RWPE2 (cell line): ENCODE results near the gene TOMM22.

Experiments used
- ATAC-seq: fragments of 200-7000 bp; cut with Tn5 transposase; 3 replicates; pipeline ENCODE4 v1.9.1; 2021; ENCODE audit warnings: low read depth
- DNase-seq: peaks from one replicate; pipeline ENCODE4 v3.0.0-alpha.2; 2020; ENCODE audit warnings: low spot score
- H3K27ac ChIP-seq: fragments of 450-650 bp; 2 replicates; pipeline ENCODE4 v1.5.1; 2017; ENCODE audit warnings: mild to moderate bottlenecking; ENCODE audit not compliant: poor library complexity, severe bottlenecking
- H3K27me3 ChIP-seq: fragments of 250-450 bp; sonication (Bioruptor Pico); 2 replicates; pipeline ENCODE4 v1.5.1; 2021; ENCODE audit warnings: mild to moderate bottlenecking, moderate library complexity; ENCODE audit not compliant: insufficient read depth, poor library complexity, severe bottlenecking
- H3K36me3 ChIP-seq: fragments of 250-450 bp; sonication (Bioruptor Pico); 2 replicates; pipeline ENCODE4 v1.5.1; 2020; ENCODE audit warnings: low read depth, mild to moderate bottlenecking, moderate library complexity
- H3K4me1 ChIP-seq: fragments of 250-450 bp; sonication (Bioruptor Pico); 2 replicates; pipeline ENCODE4 v1.5.1; 2021; ENCODE audit warnings: mild to moderate bottlenecking, moderate library complexity; ENCODE audit not compliant: insufficient read depth, poor library complexity, severe bottlenecking
- H3K4me3 ChIP-seq: fragments of 250-450 bp; sonication (Bioruptor Pico); 2 replicates; pipeline ENCODE4 v1.5.1; 2021; ENCODE audit warnings: mild to moderate bottlenecking, moderate library complexity; ENCODE audit not compliant: severe bottlenecking
- H3K9me3 ChIP-seq: fragments of 250-450 bp; sonication (Bioruptor Pico); 2 replicates; pipeline ENCODE4 v1.5.1; 2021; ENCODE audit warnings: mild to moderate bottlenecking, moderate library complexity; ENCODE audit not compliant: severe bottlenecking
- TF ChIP-seq, protein P1 (sequence below): fragments of 450-650 bp; IDR thresholded peaks from one replicate; pipeline ENCODE4 v1.5.1; 2017; ENCODE audit warnings: mild to moderate bottlenecking, moderate library complexity; ENCODE audit not compliant: poor library complexity, severe bottlenecking

Gene TOMM22

GRCh38 chr22:38707984-38708383, 26.2 kb downstream of the TOMM22 start:
- TF ChIP-seq, protein P1, sequence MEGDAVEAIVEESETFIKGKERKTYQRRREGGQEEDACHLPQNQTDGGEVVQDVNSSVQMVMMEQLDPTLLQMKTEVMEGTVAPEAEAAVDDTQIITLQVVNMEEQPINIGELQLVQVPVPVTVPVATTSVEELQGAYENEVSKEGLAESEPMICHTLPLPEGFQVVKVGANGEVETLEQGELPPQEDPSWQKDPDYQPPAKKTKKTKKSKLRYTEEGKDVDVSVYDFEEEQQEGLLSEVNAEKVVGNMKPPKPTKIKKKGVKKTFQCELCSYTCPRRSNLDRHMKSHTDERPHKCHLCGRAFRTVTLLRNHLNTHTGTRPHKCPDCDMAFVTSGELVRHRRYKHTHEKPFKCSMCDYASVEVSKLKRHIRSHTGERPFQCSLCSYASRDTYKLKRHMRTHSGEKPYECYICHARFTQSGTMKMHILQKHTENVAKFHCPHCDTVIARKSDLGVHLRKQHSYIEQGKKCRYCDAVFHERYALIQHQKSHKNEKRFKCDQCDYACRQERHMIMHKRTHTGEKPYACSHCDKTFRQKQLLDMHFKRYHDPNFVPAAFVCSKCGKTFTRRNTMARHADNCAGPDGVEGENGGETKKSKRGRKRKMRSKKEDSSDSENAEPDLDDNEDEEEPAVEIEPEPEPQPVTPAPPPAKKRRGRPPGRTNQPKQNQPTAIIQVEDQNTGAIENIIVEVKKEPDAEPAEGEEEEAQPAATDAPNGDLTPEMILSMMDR, result no peak
- Histone ChIP-seq H3K4me3 (no peak overlapping the region), H3K4me1 (peaks cover 24% of the 10 kb centered on the region), H3K9me3 (no peaks in the 10 kb centered on the region), H3K27me3 (no peaks in the 10 kb centered on the region), H3K36me3 (peaks cover 54% of the 10 kb centered on the region), H3K27ac (peak overlapping the region; percentile 69)
- no peak for ATAC-seq
- no peak for DNase-seq

DNA sequence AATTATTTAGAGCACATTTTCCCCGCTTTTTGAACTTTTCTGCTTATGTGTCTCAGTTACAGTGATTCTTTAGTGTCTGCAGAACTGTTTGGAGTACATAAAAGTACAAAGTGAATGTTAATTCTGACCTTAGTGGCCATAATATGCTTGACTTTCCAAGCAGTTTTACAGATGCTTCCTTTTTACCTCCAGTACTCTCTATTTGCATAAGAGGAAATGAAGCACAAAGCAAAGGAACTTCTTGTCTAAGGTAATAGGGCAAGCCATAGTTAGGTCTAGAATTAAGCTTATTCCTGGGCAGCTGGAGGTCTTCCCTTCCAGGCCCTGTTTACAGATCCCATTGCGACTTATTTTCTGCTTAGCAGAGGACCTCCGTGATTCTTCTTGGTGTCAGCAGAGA, 27.5 kb downstream of the TOMM22 start:
- no peak for DNase-seq
- Histone ChIP-seq H3K27ac (no peak overlapping the region), H3K4me3 (no peak overlapping the region), H3K9me3 (no peaks in the 10 kb centered on the region), H3K36me3 (peaks cover 55% of the 10 kb centered on the region), H3K4me1 (peaks cover 24% of the 10 kb centered on the region), H3K27me3 (no peaks in the 10 kb centered on the region)
- no peak for ATAC-seq
- TF ChIP-seq, protein P1, result no peak

- Histone ChIP-seq H3K9me3 (no peaks in the 10 kb centered on the region), H3K27ac (no peak overlapping the region), H3K4me1 (peaks cover 17% of the 10 kb centered on the region), H3K27me3 (no peaks in the 10 kb centered on the region), H3K36me3 (peaks cover 56% of the 10 kb centered on the region), H3K4me3 (no peak overlapping the region)
- TF ChIP-seq, protein P1, result no peak
- DNase-seq (no peak), ATAC-seq (no peak)
Measured at GRCh38 chr22:38710351-38710750, 28.6 kb downstream of the TOMM22 start.

GRCh38 chr22:38710866-38711265, 29.1 kb downstream of the TOMM22 start:
- H3K4me3 ChIP-seq, result no peak overlapping the region
- ATAC-seq (no peak), DNase-seq (no peak)
- TF ChIP-seq, protein P1, result no peak
- H3K27ac ChIP-seq, result no peak overlapping the region
- no peaks in the 10 kb centered on the region for H3K27me3 ChIP-seq
- H3K9me3 ChIP-seq, result no peaks in the 10 kb centered on the region
- peaks cover 17% of the 10 kb centered on the region for H3K4me1 ChIP-seq
- H3K36me3 ChIP-seq, result peaks cover 61% of the 10 kb centered on the region

- H3K4me3 ChIP-seq, result no peak overlapping the region
- no peak for DNase-seq
- ATAC-seq, result no peak
- H3K27me3 ChIP-seq, result no peaks in the 10 kb centered on the region
- H3K4me1 ChIP-seq, result peaks cover 10% of the 10 kb centered on the region
- no peak overlapping the region for H3K27ac ChIP-seq
- H3K9me3 ChIP-seq, result no peaks in the 10 kb centered on the region
- H3K36me3 ChIP-seq, result peaks cover 70% of the 10 kb centered on the region
- TF ChIP-seq, protein P1, result no peak
Measured at GRCh38 chr22:38712486-38713207, 30.9 kb downstream of the TOMM22 start.
